Neuronal stem cell (in vitro differentiated cells): ENCODE measurements around the gene RAB40AL. TPM values are rescaled to one million over a fixed set of nuclear protein-coding genes. Genes with fewer than 3 reads are reported as not detected.
"Not testable (repeated sequence)": the region's sequence is repeated elsewhere in the genome, so short reads cannot be mapped to it uniquely, and the experiment has no call there.

Experiments
- DNase-seq: peaks from one replicate; pipeline ENCODE4 v3.0.0-alpha.2; 2013; ENCODE audit warnings: low spot score
- H2AFZ ChIP-seq: one replicate; pipeline ENCODE4 v1.6.1; 2013; ENCODE audit warnings: mild to moderate bottlenecking, low read length, inconsistent platforms
- H2AK5ac ChIP-seq: 2 replicates; pipeline ENCODE4 v1.6.1; 2013; ENCODE audit warnings: low read depth, mild to moderate bottlenecking, inconsistent platforms, low read length, moderate library complexity, mixed read lengths
- H2BK120ac ChIP-seq: 2 replicates; pipeline ENCODE4 v1.6.1; 2013; ENCODE audit warnings: low read depth, mild to moderate bottlenecking, inconsistent platforms, low read length, moderate library complexity, mixed read lengths
- H2BK12ac ChIP-seq: one replicate; pipeline ENCODE4 v1.6.1; 2013; ENCODE audit warnings: low read length, inconsistent platforms
- H2BK15ac ChIP-seq: 2 replicates; pipeline ENCODE4 v1.6.1; 2013; ENCODE audit warnings: mild to moderate bottlenecking, low read length, inconsistent platforms, mixed read lengths
- H2BK5ac ChIP-seq: one replicate; pipeline ENCODE4 v1.6.1; 2013; ENCODE audit warnings: inconsistent platforms, mild to moderate bottlenecking, low read length, moderate library complexity
- H3K14ac ChIP-seq: one replicate; pipeline ENCODE4 v1.6.1; 2013; ENCODE audit warnings: low read length, inconsistent platforms
- H3K18ac ChIP-seq: 2 replicates; pipeline ENCODE4 v1.6.1; 2013; ENCODE audit warnings: low read length, inconsistent platforms
- H3K23ac ChIP-seq: 2 replicates; pipeline ENCODE4 v1.6.1; 2013; ENCODE audit warnings: low read depth, mild to moderate bottlenecking, mixed read lengths, low read length, inconsistent platforms; ENCODE audit not compliant: poor library complexity
- H3K27ac ChIP-seq: replicated peaks from 3 replicates; pipeline ENCODE4 v1.5.1; 2013; ENCODE audit warnings: low read length, inconsistent platforms
- H3K27me3 ChIP-seq, 3 experiments: 2 replicates each; pipeline ENCODE4 v1.6.1; 2013; ENCODE audit warnings: low read length in 3 of 3, mild to moderate bottlenecking in 2 of 3, inconsistent platforms in 1 of 3, low read depth in 1 of 3, mixed read lengths in 1 of 3, moderate library complexity in 1 of 3; ENCODE audit not compliant: control insufficient read depth in 3 of 3, insufficient read depth in 3 of 3
- H3K36me3 ChIP-seq, 2 donors: replicated peaks in 1 of 2; 2 replicates each; pipeline ENCODE4 v1.6.1; 2013; ENCODE audit warnings: low read length in 2 of 2; ENCODE audit not compliant: control insufficient read depth in 2 of 2, insufficient read depth in 2 of 2
- H3K4ac ChIP-seq: 2 replicates; pipeline ENCODE4 v1.6.1; 2013; ENCODE audit warnings: inconsistent platforms, mild to moderate bottlenecking, low read length, moderate library complexity
- H3K4me1 ChIP-seq, 2 donors: 1 replicate in 1 of 2; 2 replicates in 1 of 2; pipeline ENCODE4 v1.6.1; 2013; ENCODE audit warnings: low read length in 2 of 2, low read depth in 1 of 2; ENCODE audit not compliant: control insufficient read depth in 2 of 2, insufficient read depth in 1 of 2
- H3K4me2 ChIP-seq: one replicate; pipeline ENCODE4 v1.6.1; 2013; ENCODE audit warnings: mild to moderate bottlenecking, low read length, inconsistent platforms; ENCODE audit not compliant: insufficient read depth, poor library complexity, severe bottlenecking
- H3K4me3 ChIP-seq, 2 donors: 2 replicates each; pipeline ENCODE4 v1.5.1; 2013; ENCODE audit warnings: low read length in 2 of 2, mild to moderate bottlenecking in 2 of 2, inconsistent platforms in 1 of 2, moderate library complexity in 1 of 2
- H3K79me1 ChIP-seq: one replicate; pipeline ENCODE4 v1.6.1; 2013; ENCODE audit warnings: low read depth, mild to moderate bottlenecking, inconsistent platforms, low read length, moderate library complexity
- H3K9ac ChIP-seq: one replicate; pipeline ENCODE4 v1.6.1; 2013; ENCODE audit warnings: mild to moderate bottlenecking, low read depth, low read length, inconsistent platforms; ENCODE audit not compliant: poor library complexity
- H3K9me3 ChIP-seq, 2 donors: replicated peaks in 1 of 2; 2 replicates each; pipeline versions ENCODE3 to v1.6.1; 2013; ENCODE audit warnings: low read length in 2 of 2, mild to moderate bottlenecking in 2 of 2, inconsistent platforms in 1 of 2, low read depth in 1 of 2, mixed read lengths in 1 of 2, moderate library complexity in 1 of 2; ENCODE audit not compliant: control insufficient read depth in 2 of 2, insufficient read depth in 1 of 2
- H4K8ac ChIP-seq: one replicate; pipeline ENCODE4 v1.6.1; 2013; ENCODE audit warnings: low read depth, mild to moderate bottlenecking, inconsistent platforms, low read length, moderate library complexity
- H4K91ac ChIP-seq: one replicate; pipeline ENCODE4 v1.6.1; 2013; ENCODE audit warnings: low read length, low read depth, mild to moderate bottlenecking, inconsistent platforms; ENCODE audit not compliant: poor library complexity
- WGBS, 2 donors: extraction: QIAGEN DNeasy Blood & Tissue Kit; methylation state at CpG; one replicate each; pipeline ENCODE4 v1.1.7; 2013; ENCODE audit warnings: missing lambda C conversion rate in 2 of 2, mixed read lengths in 1 of 2; ENCODE audit not compliant: insufficient read length in 2 of 2, insufficient replicate concordance in 1 of 2; ENCODE audit errors: extremely low coverage in 2 of 2; 5-methylcytosine and 5-hydroxymethylcytosine counted together
- polyA plus RNA-seq, 2 experiments: library from polyadenylated mRNA; stranded (reverse); fragments of 200-250 nt; gene quantifications; one replicate each; pipeline ENCODE4 v1.2.3, GENCODE V29; 2013

The RAB40AL gene, protein sequence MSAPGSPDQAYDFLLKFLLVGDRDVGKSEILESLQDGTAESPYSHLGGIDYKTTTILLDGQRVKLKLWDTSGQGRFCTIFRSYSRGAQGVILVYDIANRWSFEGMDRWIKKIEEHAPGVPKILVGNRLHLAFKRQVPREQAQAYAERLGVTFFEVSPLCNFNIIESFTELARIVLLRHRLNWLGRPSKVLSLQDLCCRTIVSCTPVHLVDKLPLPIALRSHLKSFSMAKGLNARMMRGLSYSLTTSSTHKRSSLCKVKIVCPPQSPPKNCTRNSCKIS
- polyA plus RNA-seq (2013, experiment 1 of 2): 0.11 TPM
- polyA plus RNA-seq (2013, experiment 2 of 2): 0.08 TPM

DNA sequence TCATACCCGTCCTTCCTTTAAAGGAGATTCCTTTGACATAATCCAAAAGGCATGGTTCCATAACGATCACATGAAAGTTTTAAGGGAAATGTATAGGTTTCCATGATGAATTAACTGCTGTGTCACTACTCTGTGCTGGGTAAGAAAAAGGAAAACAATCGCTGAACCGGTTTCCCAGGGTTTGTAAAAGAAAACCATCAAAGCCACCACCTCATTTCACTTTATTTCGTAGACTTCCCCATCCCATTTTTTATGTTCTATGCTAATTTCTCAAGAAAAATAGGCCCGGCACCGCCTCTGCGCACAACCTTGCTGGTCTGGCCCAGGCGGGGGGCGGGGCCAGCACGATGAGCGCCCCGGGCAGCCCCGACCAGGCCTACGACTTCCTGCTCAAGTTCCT is at the start of gene RAB40AL:
TSS of gene RAB40AL (plus strand) at position 301 of the 400 bp plus-strand sequence. CDS start at position 348, 47 bp downstream.
- not testable (repeated sequence) for H2BK12ac ChIP-seq, H3K9me3 ChIP-seq, H2AK5ac ChIP-seq, DNase-seq, H2BK120ac ChIP-seq, H3K18ac ChIP-seq, H3K27ac ChIP-seq, H2BK5ac ChIP-seq, H2BK15ac ChIP-seq, H3K4ac ChIP-seq, H3K14ac ChIP-seq, H3K79me1 ChIP-seq, H3K4me3 ChIP-seq, H4K91ac ChIP-seq, H4K8ac ChIP-seq, H3K27me3 ChIP-seq, H3K36me3 ChIP-seq, H3K4me1 ChIP-seq, H2AFZ ChIP-seq, H3K4me2 ChIP-seq, H3K9ac ChIP-seq, H3K23ac ChIP-seq
- no CpG with 5 or more reads among the region's 15 CpGs for WGBS, 2 donors

DNA sequence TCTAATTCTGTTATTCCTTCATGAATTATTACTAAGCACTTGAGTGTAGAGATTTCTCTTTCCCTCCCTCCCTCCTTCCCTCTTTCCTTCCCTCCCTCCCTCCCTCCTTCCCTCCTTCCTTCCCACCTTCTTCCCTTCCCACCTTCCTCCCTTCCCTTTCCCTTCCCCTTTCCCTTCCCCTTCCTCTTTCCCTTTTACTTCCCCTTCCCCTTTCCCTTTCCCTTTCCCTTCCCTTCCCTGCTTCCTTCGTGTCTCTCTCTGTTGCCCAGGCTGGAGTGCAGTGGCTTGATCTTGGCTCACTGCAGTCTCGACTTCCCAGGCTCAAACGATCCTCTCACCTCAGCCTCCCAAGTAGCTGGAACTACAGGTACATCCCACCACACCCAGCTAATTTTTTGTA is 49.4 kb upstream of the RAB40AL start:
- WGBS, 2 donors: no CpG with 5 or more reads among the region's 3 CpGs
- no peaks in the 10 kb centered on the region for H3K27me3 ChIP-seq

DNA sequence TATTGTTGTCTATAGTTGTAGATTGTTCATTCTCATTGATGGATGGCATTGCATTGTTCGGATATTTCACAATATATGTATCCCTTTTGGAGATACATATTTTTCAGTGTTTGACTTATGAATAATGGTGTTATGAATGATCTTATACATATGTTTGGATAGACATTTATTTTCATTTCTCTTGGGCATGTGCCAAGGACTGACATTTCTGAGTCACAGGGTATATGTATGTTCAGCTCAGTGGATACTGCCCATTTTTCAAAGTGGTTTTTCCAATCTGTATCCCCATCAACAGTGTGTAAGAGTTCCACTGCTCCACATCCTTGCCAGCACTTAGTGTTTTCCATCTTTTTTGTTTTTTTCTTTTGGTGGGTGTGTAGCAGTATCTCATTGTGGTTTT is 45.0 kb upstream of the RAB40AL start:
- H2BK120ac ChIP-seq: no peak overlapping the region
- H3K9me3 ChIP-seq: no peaks in the 10 kb centered on the region
- no peak overlapping the region for H3K4ac ChIP-seq
- H3K79me1 ChIP-seq: no peaks in the 10 kb centered on the region
- no peak overlapping the region for H3K4me2 ChIP-seq
- no peak overlapping the region for H3K9ac ChIP-seq
- H2BK5ac ChIP-seq: no peak overlapping the region
- H4K8ac ChIP-seq: no peak overlapping the region
- no peak overlapping the region for H2BK15ac ChIP-seq
- H2AFZ ChIP-seq: no peak overlapping the region
- H4K91ac ChIP-seq: no peak overlapping the region
- H3K14ac ChIP-seq: no peak overlapping the region
- DNase-seq: no peak
- H3K4me3 ChIP-seq: no peak overlapping the region
- no peak overlapping the region for H2BK12ac ChIP-seq
- H3K36me3 ChIP-seq: no peaks in the 10 kb centered on the region
- WGBS, 2 donors: no CpG with 5 or more reads among the region's 1 CpG
- no peak overlapping the region for H3K23ac ChIP-seq
- H2AK5ac ChIP-seq: no peak overlapping the region
- H3K27me3 ChIP-seq: no peaks in the 10 kb centered on the region
- no peak overlapping the region for H3K18ac ChIP-seq
- H3K4me1 ChIP-seq: no peaks in the 10 kb centered on the region
- no peak overlapping the region for H3K27ac ChIP-seq

More for the DNA sequence above, 49.4 kb upstream of the RAB40AL start:
- DNase-seq: no peak
- Histone ChIP-seq H2BK5ac (no peak overlapping the region), H3K4me3 (no peak overlapping the region), H3K9me3 (no peaks in the 10 kb centered on the region), H3K4me2 (no peak overlapping the region), H3K14ac (no peak overlapping the region), H4K91ac (no peak overlapping the region), H2AFZ (no peak overlapping the region), H3K27ac (no peak overlapping the region), H3K18ac (no peak overlapping the region), H3K4ac (no peak overlapping the region), H2AK5ac (no peak overlapping the region), H4K8ac (no peak overlapping the region), H3K23ac (no peak overlapping the region), H2BK15ac (no peak overlapping the region), H3K4me1 (peaks cover 0 to 2% of the 10 kb centered on the region in 2 donors), H3K79me1 (no peaks in the 10 kb centered on the region), H3K9ac (no peak overlapping the region), H3K36me3 (peaks cover 0 to 3% of the 10 kb centered on the region in 2 donors), H2BK120ac (no peak overlapping the region), H2BK12ac (no peak overlapping the region)

DNA sequence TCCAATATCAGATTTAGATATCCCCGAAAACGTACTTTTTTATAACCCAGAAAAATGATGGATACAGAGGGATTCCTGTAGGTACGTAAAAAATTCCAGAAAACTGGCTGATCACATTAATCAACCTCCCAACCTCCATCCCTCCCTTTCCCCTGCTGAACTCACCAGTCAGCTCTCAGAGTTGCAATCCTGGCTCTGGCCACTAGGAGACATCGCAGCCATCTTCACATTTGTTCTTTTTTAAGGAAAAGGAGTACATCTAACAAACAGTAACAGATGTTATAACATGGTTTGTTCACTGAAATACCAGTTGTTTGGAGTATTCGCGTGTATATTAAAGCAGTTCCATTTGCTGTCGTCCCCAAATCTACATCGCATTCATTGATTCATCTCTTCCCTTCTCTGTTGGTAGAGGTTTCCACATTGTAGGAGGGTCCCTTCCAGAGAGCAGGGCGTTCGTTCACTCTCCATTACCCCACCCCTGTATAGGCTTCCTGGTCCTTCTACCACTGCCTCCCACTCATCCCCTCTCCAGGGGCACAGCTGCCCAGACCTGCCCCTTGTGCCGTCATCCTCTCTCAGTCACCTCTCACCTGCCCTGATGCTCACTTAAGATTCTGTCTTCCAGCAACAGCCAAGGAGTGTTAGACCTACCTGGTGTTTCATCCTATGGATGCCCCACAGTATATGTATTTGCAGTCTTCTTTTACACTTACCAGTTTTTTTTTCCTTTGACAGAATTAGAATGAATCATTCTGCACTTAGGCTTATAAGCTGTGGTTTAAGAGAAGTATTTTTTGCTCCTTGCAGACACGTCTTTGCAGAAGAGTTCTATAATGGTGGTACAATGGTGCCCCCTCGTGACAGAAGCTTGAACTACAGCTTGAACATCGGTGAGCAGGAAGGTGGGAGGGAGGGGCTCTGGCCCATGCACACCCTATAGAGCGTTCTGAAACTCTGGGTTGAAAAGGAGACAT is 36.8 kb upstream of the RAB40AL start:
- Histone ChIP-seq H4K91ac (no peak overlapping the region), H3K4me1 (no peaks in the 10 kb centered on the region), H2BK12ac (no peak overlapping the region), H3K18ac (no peak overlapping the region), H3K4ac (no peak overlapping the region), H3K9me3 (no peaks in the 10 kb centered on the region), H3K27me3 (no peaks in the 10 kb centered on the region), H3K4me2 (no peak overlapping the region), H2BK5ac (no peak overlapping the region), H2BK15ac (no peak overlapping the region), H3K27ac (no peak overlapping the region), H3K23ac (no peak overlapping the region), H2BK120ac (no peak overlapping the region), H3K4me3 (no peak overlapping the region), H3K36me3 (peaks cover 0 to 2% of the 10 kb centered on the region in 2 donors), H3K79me1 (no peaks in the 10 kb centered on the region), H3K9ac (no peak overlapping the region), H4K8ac (no peak overlapping the region), H2AFZ (no peak overlapping the region), H2AK5ac (no peak overlapping the region), H3K14ac (no peak overlapping the region)
- peak; percentile 63 for DNase-seq
- no CpG with 5 or more reads among the region's 15 CpGs for WGBS, 2 donors
